Measurements from ENCODE around the gene PACSIN1.

DNA sequence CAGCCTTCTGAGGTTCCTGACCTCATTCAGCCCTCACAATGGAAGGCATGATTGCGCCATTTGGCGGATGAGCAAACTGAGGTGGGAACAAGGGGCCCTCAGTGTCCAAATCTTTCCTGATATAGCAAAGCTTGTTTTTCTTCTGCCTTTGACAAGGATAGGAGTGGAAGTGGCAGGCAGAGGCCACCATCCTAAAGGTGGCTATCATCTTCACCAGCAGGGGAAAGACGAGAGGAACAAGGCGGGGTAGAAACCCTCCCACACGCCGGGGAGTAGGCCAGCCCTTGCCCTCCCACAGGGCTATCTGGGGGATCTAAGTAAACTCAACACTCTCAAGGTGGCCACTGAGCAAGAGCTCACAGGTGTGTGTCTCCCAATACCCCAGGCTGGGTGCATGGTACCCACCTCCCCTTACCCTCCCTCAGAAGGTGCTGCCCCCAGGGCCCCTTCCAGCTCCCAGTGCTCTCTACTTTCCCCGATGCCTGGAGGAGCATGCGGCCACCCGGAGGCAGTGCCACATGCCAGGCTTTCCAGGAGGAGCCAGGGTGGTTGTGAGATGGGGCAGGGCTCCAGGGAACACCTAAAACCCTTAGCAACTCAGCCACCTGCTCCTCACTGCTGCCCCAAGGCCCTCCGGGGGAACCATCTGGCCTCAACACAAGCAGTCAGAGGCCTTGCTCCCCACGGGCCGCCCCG is 79.0 kb downstream of the PACSIN1 start:
- no peak for TF ChIP-seq GATA2 (IDR thresholded peaks at IDR 0.05; ENCODE audit: low read depth, low read length)
- TF ChIP-seq GATA3 (IDR thresholded peaks at IDR 0.05; ENCODE audit: low read depth, low read length): no peak

Data from SH-SY5Y (cell line).